HepG2 (cell line): ENCODE data around the gene METTL1. TPM values are rescaled to one million over a fixed set of nuclear protein-coding genes. Genes with fewer than 3 reads are reported as not detected.

Source experiments
- ATAC-seq: fragments of 200-7000 bp; cut with Tn5 transposase; 3 replicates; pipeline ENCODE4 v1.9.1; 2020; ENCODE audit warnings: mild to moderate bottlenecking, moderate library complexity
- BruUV-seq: library from RNA; stranded (reverse); fragments of 400-500 nt; replicated peaks from 2 replicates; lab custom pipeline; 2021; lab: Mats Ljungman, UMichigan
- CTCF ChIA-PET: fragments of 300-600 bp; formaldehyde crosslinking; extraction: SDS; loops from one replicate; lab custom pipeline; 2021; ENCODE audit warnings: low total read pairs, inconsistent platforms, low intra/inter-chr PET ratio; lab: Yijun Ruan, JAX
- POLR2A ChIA-PET: fragments of 350-600 bp; sonication (Branson Sonifier 250); formaldehyde crosslinking; loops from one replicate; lab custom pipeline; 2020; ENCODE audit warnings: antibody characterized with exemption, inconsistent platforms; lab: Yijun Ruan, JAX
- DNase-seq: peaks from one replicate; pipeline ENCODE4 v3.0.0-alpha.2; 2015; ENCODE audit warnings: low spot score
- FAIRE-seq: peaks from 3 replicates; lab custom pipeline; 2011; peaks lifted over from hg19 to GRCh38; lab: Jason Lieb, UNC
- H2AFZ ChIP-seq: one replicate; pipeline ENCODE4 v1.6.1; 2011; ENCODE audit warnings: low read length, inconsistent platforms
- H3K27ac ChIP-seq: fragments of 300-600 bp; 3 replicates; pipeline ENCODE4 v1.8.0; 2011; ENCODE audit warnings: mixed run types, mild to moderate bottlenecking, mixed read lengths, low read length, inconsistent platforms; ENCODE audit not compliant: insufficient read depth; ENCODE audit errors: extremely low read length
- H3K27me3 ChIP-seq, 2 experiments: fragments of 200-600 bp in 1 of 2; 2 replicates in 1 of 2; 3 replicates in 1 of 2; pipeline versions ENCODE4 v1.6.0 to v1.8.0; 2011; ENCODE audit warnings: low read length in 2 of 2, mild to moderate bottlenecking in 2 of 2, moderate library complexity in 2 of 2, inconsistent platforms in 1 of 2; ENCODE audit not compliant: insufficient read depth in 2 of 2, control insufficient read depth in 1 of 2
- H3K36me3 ChIP-seq, 2 experiments: fragments of 200-600 bp in 1 of 2; replicated peaks in 1 of 2; 2 replicates in 1 of 2; 3 replicates in 1 of 2; pipeline versions ENCODE4 v1.5.1 to v1.8.0; 2011; ENCODE audit warnings: low read length in 2 of 2, inconsistent platforms in 1 of 2; ENCODE audit not compliant: insufficient read depth in 2 of 2, control insufficient read depth in 1 of 2
- H3K4me1 ChIP-seq: 2 replicates; pipeline ENCODE4 v1.5.1; 2012; ENCODE audit warnings: low read length, inconsistent platforms; ENCODE audit not compliant: insufficient read depth
- H3K4me2 ChIP-seq: 2 replicates; pipeline ENCODE4 v1.6.0; 2011; ENCODE audit warnings: low read depth, low read length, inconsistent platforms
- H3K4me3 ChIP-seq, 3 experiments: fragments of 200-600 bp in 1 of 3; sonication (generic), shearing (Covaris generic) in 1 of 3; replicated peaks in 1 of 3; 2 replicates each; pipeline ENCODE4 v1.5.1; 2011 to 2016; ENCODE audit warnings: low read length in 3 of 3, inconsistent platforms in 2 of 3, low read depth in 2 of 3, mild to moderate bottlenecking in 2 of 3, control low read depth in 1 of 3, mixed read lengths in 1 of 3; ENCODE audit not compliant: insufficient read depth in 1 of 3
- H3K79me2 ChIP-seq: one replicate; pipeline ENCODE4 v1.6.1; 2011; ENCODE audit warnings: low read length, inconsistent platforms; ENCODE audit not compliant: insufficient read depth
- H3K9ac ChIP-seq: 2 replicates; pipeline ENCODE4 v1.6.0; 2011; ENCODE audit warnings: mild to moderate bottlenecking, low read depth, low read length, inconsistent platforms; ENCODE audit not compliant: insufficient read depth
- H3K9me3 ChIP-seq: 2 replicates; pipeline ENCODE4 v1.5.1; 2012; ENCODE audit warnings: mild to moderate bottlenecking, low read length
- H4K20me1 ChIP-seq: 2 replicates; pipeline ENCODE4 v1.6.0; 2011; ENCODE audit warnings: inconsistent platforms, mild to moderate bottlenecking, low read length, moderate library complexity; ENCODE audit not compliant: insufficient read depth
- ASH2L ChIP-seq: fragments of 300-600, 200-600 bp; sonication (generic); IDR thresholded peaks from 2 replicates; pipeline ENCODE4 v1.7.0; 2017; ENCODE audit warnings: low read depth, mild to moderate bottlenecking, moderate library complexity, mixed read lengths, low read length; ENCODE audit not compliant: insufficient read length
- BORCS8-MEF2B ChIP-seq: sonication (generic); formaldehyde crosslinking; IDR thresholded peaks from 2 replicates; pipeline ENCODE4 v1.8.0; 2022; ENCODE audit warnings: mild to moderate bottlenecking, missing genetic modification reagents
- BRD4 ChIP-seq: sonication (generic); formaldehyde crosslinking; IDR thresholded peaks from 2 replicates; pipeline ENCODE4 v1.4.0; 2020; ENCODE audit warnings: missing genetic modification reagents
- GZF1 ChIP-seq: sonication (generic); formaldehyde crosslinking; IDR thresholded peaks from 2 replicates; pipeline ENCODE4 v1.5.1; 2020; ENCODE audit warnings: mild to moderate bottlenecking, missing genetic modification reagents
- IRX3 ChIP-seq: sonication (generic); formaldehyde crosslinking; IDR thresholded peaks from 2 replicates; pipeline ENCODE4 v1.8.1; 2023; ENCODE audit warnings: mild to moderate bottlenecking, low read depth, missing genetic modification reagents, borderline replicate concordance
- KMT2B ChIP-seq: IDR thresholded peaks from 2 replicates; pipeline ENCODE4 v1.6.1; 2016; ENCODE audit warnings: missing genetic modification reagents, missing compliant biosample characterization
- MED1 ChIP-seq: sonication (generic); formaldehyde crosslinking; IDR thresholded peaks from 2 replicates; pipeline ENCODE4 v1.4.0; 2020; ENCODE audit warnings: missing genetic modification reagents
- MEIS1 ChIP-seq: sonication (generic); formaldehyde crosslinking; IDR thresholded peaks from 2 replicates; pipeline ENCODE4 v1.9.0; 2021; ENCODE audit warnings: mild to moderate bottlenecking, missing genetic modification reagents, moderate library complexity, borderline replicate concordance
- MEIS2 ChIP-seq: sonication (generic); formaldehyde crosslinking; IDR thresholded peaks from 2 replicates; pipeline ENCODE4 v1.9.0; 2021; ENCODE audit warnings: mild to moderate bottlenecking, missing genetic modification reagents
- MZF1 ChIP-seq: sonication (generic); formaldehyde crosslinking; IDR thresholded peaks from 2 replicates; pipeline ENCODE4 v1.8.1; 2023; ENCODE audit warnings: mild to moderate bottlenecking, missing genetic modification reagents, borderline replicate concordance
- NR1H2 ChIP-seq: sonication (generic); formaldehyde crosslinking; IDR thresholded peaks from 2 replicates; pipeline ENCODE4 v1.8.1; 2022; ENCODE audit warnings: low read depth, missing genetic modification reagents, borderline replicate concordance
- POGK ChIP-seq: sonication (generic); formaldehyde crosslinking; conservative IDR thresholded peaks from 2 replicates; pipeline ENCODE4 v1.8.0; 2022; ENCODE audit warnings: mild to moderate bottlenecking, moderate library complexity, missing genetic modification reagents
- POLR2A ChIP-seq, 2 experiments: IDR thresholded peaks; 2 replicates each; pipeline ENCODE4 v1.6.1; 2011; ENCODE audit warnings: low read depth in 2 of 2, low read length in 2 of 2, mild to moderate bottlenecking in 1 of 2, moderate library complexity in 1 of 2; ENCODE audit not compliant: insufficient read depth in 1 of 2
- PTBP1 ChIP-seq: fragments of 200-400 bp; formaldehyde crosslinking; IDR thresholded peaks from 2 replicates; pipeline ENCODE4 v1.6.1; 2018; ENCODE audit warnings: low read length, low read depth; ENCODE audit not compliant: poor library complexity, severe bottlenecking
- RFX5 ChIP-seq: IDR thresholded peaks from 2 replicates; pipeline ENCODE4 v1.6.1; 2011; ENCODE audit warnings: low read depth, low read length, improper control_type of control experiment
- SSRP1 ChIP-seq: IDR thresholded peaks from 2 replicates; pipeline ENCODE4 v1.6.1; 2016; ENCODE audit warnings: control low read depth
- ZFP36L2 ChIP-seq: sonication (generic); formaldehyde crosslinking; IDR thresholded peaks from 2 replicates; pipeline ENCODE4 v1.4.0; 2020; ENCODE audit warnings: missing genetic modification reagents
- ZHX1 ChIP-seq: sonication (generic); formaldehyde crosslinking; IDR thresholded peaks from 2 replicates; pipeline ENCODE4 v1.8.1; 2022; ENCODE audit warnings: low read depth, mild to moderate bottlenecking, missing genetic modification reagents
- ZNF501 ChIP-seq: sonication (generic); formaldehyde crosslinking; IDR thresholded peaks from 2 replicates; pipeline ENCODE4 v1.5.1; 2020; ENCODE audit warnings: mild to moderate bottlenecking, moderate library complexity, missing genetic modification reagents
- WGBS: methylation state at CpG from one replicate; pipeline ENCODE4 v1.1.6; 2017; ENCODE audit warnings: low lambda C conversion rate; 5-methylcytosine and 5-hydroxymethylcytosine counted together
- in situ Hi-C: cut with HindIII; loops from 2 replicates; pipeline ENCODE4 v1.10.0; 2017; ENCODE audit warnings: low pct_unique_long_range_greater_than_20kb; ENCODE audit not compliant: extremely low pct_ligation_motif_present
- intact Hi-C: fragments of 100-400 bp; cut with micrococcal nuclease; formaldehyde crosslinking; loops from one replicate; pipeline ENCODE4 v1.10.0; 2022; ENCODE audit not compliant: unreplicated experiment
- polyA plus RNA-seq, 8 experiments: library from polyadenylated mRNA; depleted of rRNA in 3 of 8; stranded (reverse) in 7 of 8; unstranded in 1 of 8; fragments of >200 nt; fragmentation: Illumina TruSeq in 4 of 8; extraction: Trizol in 4 of 8; gene quantifications; 2 replicates each; pipeline versions ENCODE4 v1.2.1 to v1.2.3, GENCODE V29; 2011 to 2016; ENCODE audit warnings: low read depth in 4 of 8, missing spikeins in 1 of 8, mixed read lengths in 1 of 8; ENCODE audit not compliant: insufficient read depth in 1 of 8
- total RNA-seq, 5 experiments: library from RNA; depleted of rRNA; stranded (reverse); fragments of >200 nt; fragmentation: Illumina TruSeq; extraction: Trizol; gene quantifications; 2 replicates each; pipeline ENCODE4 v1.2.3, GENCODE V29; 2016; ENCODE audit warnings: low read depth in 1 of 5

METTL1 gene
- total and polyA plus RNA-seq, 2 of the 13 experiments (the other 11 are each of a cell fraction or from before 2014, with no cell fraction given), result 34.7 to 36.9 TPM

DNA sequence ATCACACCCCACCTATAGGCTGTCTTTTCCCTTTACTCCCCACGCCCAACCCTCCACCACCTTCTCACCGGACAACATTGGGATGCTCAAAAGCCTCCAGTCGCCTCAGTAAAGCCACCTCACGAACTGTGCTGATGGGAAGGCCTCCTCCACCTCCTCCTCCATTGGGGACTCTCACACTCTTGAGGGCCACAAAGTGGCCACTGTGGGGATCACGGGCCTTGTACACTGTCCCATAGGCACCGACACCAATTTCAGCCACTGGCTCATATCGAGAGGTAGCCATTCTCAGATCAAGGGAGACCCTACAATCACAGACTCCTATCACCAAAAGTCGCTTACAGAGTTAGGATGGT lies 20.5 kb downstream of the METTL1 start:
- no TSS peak for BruUV-seq
- intact Hi-C loops, result no loop called here
- CTCF ChIA-PET, result no interaction called here
- 3% methylated on average over 8 of the region's 8 CpGs for WGBS
- ATAC-seq, result peak; percentile 3
- POLR2A ChIA-PET, result interaction anchor here (1.1 kb wide), 1 partner anchor 16 kb away, joined by 3 read pairs; no protein-coding TSS in a partner anchor
- Histone ChIP-seq H4K20me1 (0 out of 2 replicates have a peak, but pooled peaks cover 5% of the 10 kb centered on the region), H3K9me3 (no peaks in the 10 kb centered on the region), H3K4me2 (peak overlapping the region; percentile 98), H2AFZ (no peak overlapping the region), H3K9ac (peak overlapping the region; percentile 96), H3K27ac (peak overlapping the region; percentile 87), H3K27me3 (no peaks in the 10 kb centered on the region; a peak in 1 of 5 replicates), H3K4me1 (peaks cover 40% of the 10 kb centered on the region), H3K4me3 (peak overlapping the region; percentile 72 to 87 (median 78)), H3K79me2 (peaks cover 23% of the 10 kb centered on the region), H3K36me3 (peaks cover 10 to 33% of the 10 kb centered on the region in 2 experiments)
- in situ Hi-C loops, result no loop called here
- TF ChIP-seq IRX3 (CRISPR knock-in tag), result no peak
- 0 out of 4 replicates have a peak, but pooled peaks of 1 of the 2 experiments have one; percentile 6 for TF ChIP-seq POLR2A (IDR thresholded peaks at IDR 0.05; ENCODE audit: insufficient read depth in 1 of 2, low read depth in 2 of 2, low read length in 2 of 2)
- TF ChIP-seq RFX5, result no peak
- no peak for TF ChIP-seq ZFP36L2 (CRISPR knock-in tag)
- TF ChIP-seq SSRP1 (CRISPR knock-in tag), result 0 out of 2 replicates have a peak, but pooled peaks have one; percentile 35
- no peak for TF ChIP-seq GZF1 (CRISPR knock-in tag)
- no peak for TF ChIP-seq NR1H2 (CRISPR knock-in tag)
- no peak for TF ChIP-seq POGK
- no peak for TF ChIP-seq BORCS8-MEF2B (CRISPR knock-in tag)
- 0 out of 2 replicates have a peak, but pooled peaks have one; percentile 36 for TF ChIP-seq BRD4 (CRISPR knock-in tag)
- no peak for TF ChIP-seq PTBP1
- TF ChIP-seq MEIS1 (CRISPR knock-in tag), result no peak
- TF ChIP-seq ZNF501 (CRISPR knock-in tag), result no peak
- TF ChIP-seq KMT2B (CRISPR knock-in tag), result no peak
- no peak for TF ChIP-seq MEIS2 (CRISPR knock-in tag)
- no peak for TF ChIP-seq ZHX1 (CRISPR knock-in tag)
- no peak for TF ChIP-seq MZF1 (CRISPR knock-in tag)
- TF ChIP-seq MED1 (CRISPR knock-in tag), result no peak
- TF ChIP-seq ASH2L, result no peak
- FAIRE-seq, result no peak
- no peak for DNase-seq
